Stomach smooth muscle (tissue), 2 donors: Measurements from ENCODE around the gene MAP2K2.

Experiments used
- H3K27ac ChIP-seq: one replicate; pipeline ENCODE4 v1.7.0; 2013; ENCODE audit warnings: mild to moderate bottlenecking, low read length, inconsistent platforms
- H3K27me3 ChIP-seq, 2 donors: one replicate each; pipeline ENCODE4 v1.7.0; 2013; ENCODE audit warnings: low read length in 2 of 2; ENCODE audit not compliant: insufficient read depth in 2 of 2, control insufficient read depth in 1 of 2
- H3K36me3 ChIP-seq, 2 donors: one replicate each; pipeline ENCODE4 v1.7.0; 2013; ENCODE audit warnings: low read length in 2 of 2; ENCODE audit not compliant: control insufficient read depth in 2 of 2, insufficient read depth in 2 of 2
- H3K4me1 ChIP-seq: one replicate; pipeline ENCODE4 v1.7.0; 2013; ENCODE audit warnings: low read length; ENCODE audit not compliant: control insufficient read depth, insufficient read depth
- H3K4me3 ChIP-seq, 2 donors: one replicate each; pipeline ENCODE4 v1.7.0; 2013; ENCODE audit warnings: low read length in 2 of 2
- H3K9ac ChIP-seq, 2 donors: one replicate each; pipeline ENCODE4 v1.7.0; 2013; ENCODE audit warnings: low read length in 2 of 2, mild to moderate bottlenecking in 1 of 2
- H3K9me3 ChIP-seq, 2 donors: one replicate each; pipeline ENCODE4 v1.7.0; 2013; ENCODE audit warnings: low read length in 2 of 2; ENCODE audit not compliant: control insufficient read depth in 2 of 2
- donor health status: healthy.
- donor health status: Pancreatic carcinoma.

Gene MAP2K2

GRCh38 chr19:4051175-4052101 lies 72.5 kb downstream of the MAP2K2 start:
- Histone ChIP-seq H3K36me3 (peaks cover 28 to 30% of the 10 kb centered on the region in 2 donors), H3K9me3 (no peaks in the 10 kb centered on the region)

GRCh38 chr19:4049432-4049831 lies 74.5 kb downstream of the MAP2K2 start:
- no peak overlapping the region for H3K27ac ChIP-seq
- H3K27me3 ChIP-seq = no peaks in the 10 kb centered on the region
- H3K4me3 ChIP-seq = no peak overlapping the region
- no peak overlapping the region for H3K9ac ChIP-seq
- peaks cover 20 to 25% of the 10 kb centered on the region in 2 donors for H3K36me3 ChIP-seq
- peaks cover 29% of the 10 kb centered on the region for H3K4me1 ChIP-seq
- no peaks in the 10 kb centered on the region for H3K9me3 ChIP-seq

More at GRCh38 chr19:4051175-4052101, 72.5 kb downstream of the MAP2K2 start:
- H3K27ac ChIP-seq = peak overlapping the region; percentile 46
- H3K4me3 ChIP-seq = no peak overlapping the region
- no peaks in the 10 kb centered on the region for H3K27me3 ChIP-seq
- peaks cover 32% of the 10 kb centered on the region for H3K4me1 ChIP-seq
- H3K9ac ChIP-seq = no peak overlapping the region

GRCh38 chr19:4046946-4047683 lies 76.8 kb downstream of the MAP2K2 start:
- Histone ChIP-seq H3K9ac (no peak overlapping the region), H3K4me3 (no peak overlapping the region), H3K36me3 (peaks cover 6 to 10% of the 10 kb centered on the region in 2 donors), H3K4me1 (peaks cover 11% of the 10 kb centered on the region), H3K27me3 (no peaks in the 10 kb centered on the region), H3K9me3 (no peaks in the 10 kb centered on the region), H3K27ac (no peak overlapping the region)

GRCh38 chr19:4046362-4046691 lies 77.6 kb downstream of the MAP2K2 start:
- no peak overlapping the region for H3K27ac ChIP-seq
- no peak overlapping the region for H3K9ac ChIP-seq
- no peaks in the 10 kb centered on the region for H3K9me3 ChIP-seq
- no peak overlapping the region for H3K4me3 ChIP-seq
- H3K4me1 ChIP-seq = peaks cover 9% of the 10 kb centered on the region
- peaks cover 3 to 11% of the 10 kb centered on the region in 2 donors for H3K36me3 ChIP-seq
- no peaks in the 10 kb centered on the region for H3K27me3 ChIP-seq

- Histone ChIP-seq H3K27me3 (no peaks in the 10 kb centered on the region), H3K4me3 (no peak overlapping the region), H3K27ac (no peak overlapping the region), H3K36me3 (peaks cover 0 to 13% of the 10 kb centered on the region in 2 donors), H3K4me1 (peaks cover 9% of the 10 kb centered on the region), H3K9ac (no peak overlapping the region), H3K9me3 (no peaks in the 10 kb centered on the region)
Observed at GRCh38 chr19:4045597-4046361, 78.1 kb downstream of the MAP2K2 start.

GRCh38 chr19:4044990-4045465 lies 78.9 kb downstream of the MAP2K2 start:
- Histone ChIP-seq H3K27ac (no peak overlapping the region), H3K4me3 (no peak overlapping the region), H3K36me3 (peaks cover 0 to 9% of the 10 kb centered on the region in 2 donors), H3K4me1 (peaks cover 9% of the 10 kb centered on the region), H3K9ac (no peak overlapping the region), H3K27me3 (no peaks in the 10 kb centered on the region), H3K9me3 (no peaks in the 10 kb centered on the region)

GRCh38 chr19:4043966-4044715 lies 79.8 kb downstream of the MAP2K2 start:
- no peak overlapping the region for H3K4me3 ChIP-seq
- peaks cover 3% of the 10 kb centered on the region for H3K4me1 ChIP-seq
- no peaks in the 10 kb centered on the region for H3K9me3 ChIP-seq
- H3K36me3 ChIP-seq = peaks cover 0 to 5% of the 10 kb centered on the region in 2 donors
- no peak overlapping the region for H3K27ac ChIP-seq
- no peaks in the 10 kb centered on the region for H3K27me3 ChIP-seq
- H3K9ac ChIP-seq = no peak overlapping the region

- Histone ChIP-seq H3K9ac (no peak overlapping the region), H3K4me3 (no peak overlapping the region), H3K27ac (no peak overlapping the region), H3K9me3 (no peaks in the 10 kb centered on the region), H3K4me1 (peaks cover 3% of the 10 kb centered on the region), H3K36me3 (peaks cover 0 to 5% of the 10 kb centered on the region in 2 donors), H3K27me3 (no peaks in the 10 kb centered on the region)
Observed at GRCh38 chr19:4043401-4043800, 80.5 kb downstream of the MAP2K2 start.

GRCh38 chr19:4042731-4043082 lies 81.2 kb downstream of the MAP2K2 start:
- H3K9me3 ChIP-seq = no peaks in the 10 kb centered on the region
- H3K27ac ChIP-seq = peak overlapping the region; percentile 11
- peaks cover 3% of the 10 kb centered on the region for H3K4me1 ChIP-seq
- H3K4me3 ChIP-seq = no peak overlapping the region
- H3K36me3 ChIP-seq = peaks cover 0 to 5% of the 10 kb centered on the region in 2 donors
- H3K9ac ChIP-seq = no peak overlapping the region
- no peaks in the 10 kb centered on the region for H3K27me3 ChIP-seq
